GM23248 (cell line): ENCODE results near the gene RPN2.

Experiments used
- EZH2 ChIP-seq: fragments of 200-600 bp; sonication (generic); IDR thresholded peaks from 2 replicates; pipeline ENCODE4 v1.6.1; 2018; ENCODE audit warnings: antibody characterized with exemption, mild to moderate bottlenecking; ENCODE audit not compliant: insufficient read depth, poor library complexity, severe bottlenecking
- EZH2phosphoT487 ChIP-seq: fragments of 200-600 bp; sonication (generic); IDR thresholded peaks from 2 replicates; pipeline ENCODE4 v1.6.1; 2018; ENCODE audit warnings: antibody characterized with exemption, moderate library complexity, mild to moderate bottlenecking, low read depth; ENCODE audit not compliant: insufficient read depth

- no peak for TF ChIP-seq EZH2
- no peak for TF ChIP-seq EZH2phosphoT487
Observed at GRCh38 chr20:37253087-37253486, 74.0 kb downstream of the RPN2 start.
